Erythroblast (primary cell): Measurements from ENCODE around the gene MROH8.
A peak's percentile ranks its signal among the peaks of the same experiment; 100 is the strongest.

ENCODE experiments used
- DNase-seq, 2 experiments: peaks; one replicate each; lab custom pipeline; 2025; lab: John Stamatoyannopoulos, UW
- GATA1 ChIP-seq: IDR thresholded peaks from 2 replicates; pipeline ENCODE4 v1.6.1; 2011; ENCODE audit warnings: low read depth, mild to moderate bottlenecking, control low read depth, low read length, moderate library complexity
- POLR2A ChIP-seq: IDR thresholded peaks from 2 replicates; pipeline ENCODE4 v1.6.1; 2011; ENCODE audit warnings: mild to moderate bottlenecking, low read length

MROH8 gene

GRCh38 chr20:37178839-37179682, at the start of gene MROH8, which contains the start of gene RPN2:
Gene MROH8, minus strand, starts transcription at chr20:37179548.
Gene RPN2, plus strand, starts transcription at chr20:37179330. Its CDS starts 27 bp downstream, at chr20:37179357.
- no peak for TF ChIP-seq GATA1
- peak; percentile 65 for TF ChIP-seq POLR2A
- DNase-seq = peak; percentile 97 to 98

- DNase-seq = no peak
- TF ChIP-seq POLR2A = no peak
- no peak for TF ChIP-seq GATA1
Observed at GRCh38 chr20:37228656-37229055, 49.3 kb upstream of the MROH8 start.

GRCh38 chr20:37228082-37228481, 48.7 kb upstream of the MROH8 start:
- TF ChIP-seq GATA1 (no peak), POLR2A (no peak)
- DNase-seq = no peak

- TF ChIP-seq GATA1 (no peak), POLR2A (no peak)
- DNase-seq = no peak
Observed at GRCh38 chr20:37226889-37227288, 47.5 kb upstream of the MROH8 start.

GRCh38 chr20:37225146-37225545, 45.8 kb upstream of the MROH8 start:
- TF ChIP-seq GATA1 (no peak), POLR2A (no peak)
- DNase-seq = no peak

- TF ChIP-seq POLR2A (no peak), GATA1 (no peak)
- DNase-seq = peak in 1 of 2 experiments; percentile 16
Observed at GRCh38 chr20:37223053-37223452, 43.7 kb upstream of the MROH8 start.

- DNase-seq = no peak
- TF ChIP-seq POLR2A (no peak), GATA1 (no peak)
Observed at GRCh38 chr20:37222086-37222485, 42.7 kb upstream of the MROH8 start.

- DNase-seq = no peak
- no peak for TF ChIP-seq POLR2A
- no peak for TF ChIP-seq GATA1
Observed at GRCh38 chr20:37220731-37221130, 41.4 kb upstream of the MROH8 start.

- TF ChIP-seq GATA1 = no peak
- no peak for TF ChIP-seq POLR2A
- DNase-seq = no peak
Observed at GRCh38 chr20:37219751-37220668, 40.7 kb upstream of the MROH8 start.

GRCh38 chr20:37218976-37219375, 39.6 kb upstream of the MROH8 start:
- TF ChIP-seq POLR2A (no peak), GATA1 (no peak)
- no peak for DNase-seq

- no peak for DNase-seq
- TF ChIP-seq POLR2A = no peak
- TF ChIP-seq GATA1 = no peak
Observed at GRCh38 chr20:37218441-37218840, 39.1 kb upstream of the MROH8 start.

GRCh38 chr20:37209661-37210314, 30.4 kb upstream of the MROH8 start:
- no peak for DNase-seq

GRCh38 chr20:37209193-37209592, 29.8 kb upstream of the MROH8 start:
- TF ChIP-seq POLR2A (no peak), GATA1 (no peak)
- no peak for DNase-seq

More at GRCh38 chr20:37209661-37210314, 30.4 kb upstream of the MROH8 start:
- TF ChIP-seq GATA1 = no peak
- no peak for TF ChIP-seq POLR2A
